ENCODE data around the gene GSS.

GSS gene

GRCh38 chr20:34888468-34888867 is 67.1 kb downstream of the GSS start:
- H3K27ac ChIP-seq = no peak overlapping the region
- no peak for DNase-seq
- H3K4me3 ChIP-seq (ENCODE audit: low read depth, low read length) = no peak overlapping the region
- TF ChIP-seq, protein P1, sequence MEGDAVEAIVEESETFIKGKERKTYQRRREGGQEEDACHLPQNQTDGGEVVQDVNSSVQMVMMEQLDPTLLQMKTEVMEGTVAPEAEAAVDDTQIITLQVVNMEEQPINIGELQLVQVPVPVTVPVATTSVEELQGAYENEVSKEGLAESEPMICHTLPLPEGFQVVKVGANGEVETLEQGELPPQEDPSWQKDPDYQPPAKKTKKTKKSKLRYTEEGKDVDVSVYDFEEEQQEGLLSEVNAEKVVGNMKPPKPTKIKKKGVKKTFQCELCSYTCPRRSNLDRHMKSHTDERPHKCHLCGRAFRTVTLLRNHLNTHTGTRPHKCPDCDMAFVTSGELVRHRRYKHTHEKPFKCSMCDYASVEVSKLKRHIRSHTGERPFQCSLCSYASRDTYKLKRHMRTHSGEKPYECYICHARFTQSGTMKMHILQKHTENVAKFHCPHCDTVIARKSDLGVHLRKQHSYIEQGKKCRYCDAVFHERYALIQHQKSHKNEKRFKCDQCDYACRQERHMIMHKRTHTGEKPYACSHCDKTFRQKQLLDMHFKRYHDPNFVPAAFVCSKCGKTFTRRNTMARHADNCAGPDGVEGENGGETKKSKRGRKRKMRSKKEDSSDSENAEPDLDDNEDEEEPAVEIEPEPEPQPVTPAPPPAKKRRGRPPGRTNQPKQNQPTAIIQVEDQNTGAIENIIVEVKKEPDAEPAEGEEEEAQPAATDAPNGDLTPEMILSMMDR (IDR thresholded peaks at IDR 0.05; ENCODE audit: low read depth, low read length) = no peak
- H3K27me3 ChIP-seq (ENCODE audit: insufficient read depth, low read depth, severe bottlenecking) = no peaks in the 10 kb centered on the region
- H3K9me3 ChIP-seq (ENCODE audit: severe bottlenecking) = no peaks in the 10 kb centered on the region
- no peaks in the 10 kb centered on the region for H3K36me3 ChIP-seq

DNA sequence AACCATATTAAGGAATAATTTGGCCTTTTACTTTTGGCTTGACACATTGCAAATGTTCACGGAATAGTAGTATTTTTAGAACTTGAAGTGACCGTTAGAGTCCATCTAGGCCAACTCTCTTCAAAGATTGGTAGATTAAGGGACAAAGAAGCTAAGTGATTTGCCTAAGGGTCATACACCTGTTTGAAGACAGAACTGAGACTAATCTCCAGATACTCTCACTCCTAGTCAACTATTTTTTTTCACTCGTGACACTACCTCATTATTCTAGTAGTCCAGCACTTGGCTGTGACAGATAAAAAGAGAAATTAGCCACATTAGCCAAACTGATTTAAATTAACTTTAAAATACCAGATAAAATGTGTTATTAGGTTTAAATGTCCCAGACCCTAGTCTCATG is 68.6 kb downstream of the GSS start:
- DNase-seq = no peak

GRCh38 chr20:34886122-34886521 is 69.5 kb downstream of the GSS start:
- DNase-seq = no peak
- TF ChIP-seq, protein P1 (IDR thresholded peaks at IDR 0.05; ENCODE audit: low read depth, low read length) = no peak
- no peaks in the 10 kb centered on the region for H3K36me3 ChIP-seq
- H3K4me3 ChIP-seq (ENCODE audit: low read depth, low read length) = no peak overlapping the region
- no peak overlapping the region for H3K27ac ChIP-seq
- no peaks in the 10 kb centered on the region for H3K27me3 ChIP-seq (ENCODE audit: insufficient read depth, low read depth, severe bottlenecking)
- no peaks in the 10 kb centered on the region for H3K9me3 ChIP-seq (ENCODE audit: severe bottlenecking)

More for the DNA sequence above, 68.6 kb downstream of the GSS start:
- Histone ChIP-seq H3K4me3 (ENCODE audit: low read depth, low read length) (no peak overlapping the region), H3K27me3 (ENCODE audit: insufficient read depth, low read depth, severe bottlenecking) (no peaks in the 10 kb centered on the region), H3K27ac (no peak overlapping the region), H3K36me3 (no peaks in the 10 kb centered on the region), H3K9me3 (ENCODE audit: severe bottlenecking) (no peaks in the 10 kb centered on the region)
- TF ChIP-seq, protein P1 (IDR thresholded peaks at IDR 0.05; ENCODE audit: low read depth, low read length) = no peak

DNA sequence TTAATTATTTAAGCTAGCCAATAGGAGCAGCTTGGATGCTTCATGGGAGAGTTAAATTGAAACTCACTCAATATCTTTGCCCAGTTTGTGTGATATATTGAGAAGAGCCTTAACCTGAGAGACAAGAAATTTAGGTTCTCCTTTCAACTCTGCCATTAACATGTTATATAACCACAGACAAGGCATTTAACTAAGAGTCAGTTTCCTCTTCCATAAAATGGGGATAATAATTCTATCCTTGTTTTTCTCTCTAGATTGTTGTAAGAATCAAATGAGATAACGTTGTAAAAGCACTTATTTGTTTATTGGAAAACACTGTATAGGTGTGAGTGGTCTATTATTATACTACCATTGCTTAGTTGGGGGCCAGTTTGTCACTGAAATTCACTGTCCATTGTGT is 71.3 kb downstream of the GSS start:
- no peaks in the 10 kb centered on the region for H3K9me3 ChIP-seq (ENCODE audit: severe bottlenecking)
- TF ChIP-seq, protein P1 (IDR thresholded peaks at IDR 0.05; ENCODE audit: low read depth, low read length) = no peak
- H3K27ac ChIP-seq = no peak overlapping the region
- no peak for DNase-seq
- H3K27me3 ChIP-seq (ENCODE audit: insufficient read depth, low read depth, severe bottlenecking) = no peaks in the 10 kb centered on the region
- no peaks in the 10 kb centered on the region for H3K36me3 ChIP-seq
- no peak overlapping the region for H3K4me3 ChIP-seq (ENCODE audit: low read depth, low read length)

GRCh38 chr20:34883809-34884208 is 71.8 kb downstream of the GSS start:
- no peak overlapping the region for H3K4me3 ChIP-seq (ENCODE audit: low read depth, low read length)
- no peak for DNase-seq
- TF ChIP-seq, protein P1 (IDR thresholded peaks at IDR 0.05; ENCODE audit: low read depth, low read length) = no peak
- H3K27ac ChIP-seq = no peak overlapping the region
- H3K9me3 ChIP-seq (ENCODE audit: severe bottlenecking) = no peaks in the 10 kb centered on the region
- H3K36me3 ChIP-seq = no peaks in the 10 kb centered on the region
- no peaks in the 10 kb centered on the region for H3K27me3 ChIP-seq (ENCODE audit: insufficient read depth, low read depth, severe bottlenecking)

DNA sequence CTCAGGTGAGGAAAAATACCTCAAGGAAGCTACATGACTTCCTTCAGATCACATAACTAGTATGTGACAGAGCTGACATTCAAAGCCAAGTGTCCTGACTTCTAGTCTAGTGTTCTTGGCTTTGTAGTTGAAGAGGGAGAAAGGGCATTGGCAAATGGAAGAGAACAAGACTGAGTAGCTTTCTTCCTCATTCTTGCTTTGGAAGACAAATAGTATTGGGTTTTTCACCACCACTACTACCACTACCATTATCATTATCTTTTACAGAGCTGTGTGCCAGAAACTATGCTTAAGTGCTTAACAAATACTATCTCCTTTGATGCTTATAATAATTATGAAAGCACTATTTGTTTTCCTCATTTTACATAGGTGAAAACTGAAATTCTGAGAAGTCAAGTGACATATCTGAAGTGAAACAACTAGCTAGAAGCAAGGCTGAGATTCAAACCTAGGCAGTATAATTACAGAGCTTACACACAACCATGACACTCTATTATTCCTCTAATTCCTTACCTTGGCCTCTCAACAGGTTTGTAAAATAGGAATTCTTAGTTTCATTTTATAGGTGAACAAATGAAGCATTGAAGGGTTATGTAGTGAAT is 72.4 kb downstream of the GSS start:
- H3K36me3 ChIP-seq = no peaks in the 10 kb centered on the region
- TF ChIP-seq, protein P1 (IDR thresholded peaks at IDR 0.05; ENCODE audit: low read depth, low read length) = no peak
- no peaks in the 10 kb centered on the region for H3K9me3 ChIP-seq (ENCODE audit: severe bottlenecking)
- no peak for DNase-seq
- H3K4me3 ChIP-seq (ENCODE audit: low read depth, low read length) = no peak overlapping the region
- no peaks in the 10 kb centered on the region for H3K27me3 ChIP-seq (ENCODE audit: insufficient read depth, low read depth, severe bottlenecking)
- no peak overlapping the region for H3K27ac ChIP-seq

Measured in WERI-Rb-1 (cell line).